Endothelial cell of umbilical vein (primary cell): Measurements from ENCODE around the gene MED29. TPM values are rescaled to one million over a fixed set of nuclear protein-coding genes. Genes with fewer than 3 reads are reported as not detected.

Experiments
- BruUV-seq: library from RNA; stranded (reverse); fragments of 400-500 nt; replicated peaks from 2 replicates; lab custom pipeline; 2021; lab: Mats Ljungman, UMichigan
- CTCF ChIA-PET: fragments of 300-600, 350-600 bp; sonication (Branson Sonifier 250); formaldehyde crosslinking; loops from one replicate; lab custom pipeline; 2021; ENCODE audit warnings: antibody characterized with exemption, inconsistent platforms; lab: Charles Lee
- POLR2A ChIA-PET: fragments of 300-600, 350-600 bp; sonication (Branson Sonifier 250); formaldehyde crosslinking; loops from one replicate; lab custom pipeline; 2021; ENCODE audit warnings: antibody characterized with exemption, inconsistent platforms; lab: Charles Lee
- DNase-seq: peaks from one replicate; pipeline ENCODE4 v3.0.0-alpha.2; 2011; ENCODE audit warnings: low read depth, low spot score
- FAIRE-seq: peaks from 2 replicates; lab custom pipeline; 2011; peaks lifted over from hg19 to GRCh38; lab: Jason Lieb, UNC
- H2AFZ ChIP-seq: 2 replicates; pipeline ENCODE4 v1.6.0; 2012; ENCODE audit warnings: low read depth, low read length, control low read depth, inconsistent platforms
- H3K27ac ChIP-seq: 2 replicates; pipeline ENCODE4 v1.5.1; 2011; ENCODE audit warnings: low read depth, mild to moderate bottlenecking, control low read depth, low read length, moderate library complexity; ENCODE audit not compliant: insufficient read depth
- H3K27me3 ChIP-seq, 2 experiments: 2 replicates each; pipeline versions ENCODE4 v1.6.0 to v1.6.1; 2011; ENCODE audit warnings: low read length in 2 of 2, mixed read lengths in 1 of 2; ENCODE audit not compliant: control insufficient read depth in 2 of 2, insufficient read depth in 2 of 2
- H3K36me3 ChIP-seq, 2 experiments: 2 replicates in 1 of 2; 3 replicates in 1 of 2; pipeline ENCODE4 v1.5.1; 2011; ENCODE audit warnings: low read length in 2 of 2, mild to moderate bottlenecking in 1 of 2, moderate library complexity in 1 of 2; ENCODE audit not compliant: control insufficient read depth in 2 of 2, insufficient read depth in 2 of 2; ENCODE audit errors: extremely low read depth in 1 of 2
- H3K4me1 ChIP-seq: 3 replicates; pipeline ENCODE4 v1.5.1; 2011; ENCODE audit warnings: mild to moderate bottlenecking, low read length; ENCODE audit not compliant: control insufficient read depth, insufficient read depth; ENCODE audit errors: extremely low read depth
- H3K4me2 ChIP-seq: 2 replicates; pipeline ENCODE4 v1.6.1; 2011; ENCODE audit warnings: low read length, control low read depth, mixed read lengths; ENCODE audit not compliant: insufficient read depth
- H3K4me3 ChIP-seq, 3 experiments: fragments of 200-600 bp in 1 of 3; sonication (generic), shearing (Covaris generic) in 1 of 3; replicated peaks in 1 of 3; 2 replicates each; pipeline ENCODE4 v1.5.1; 2011 to 2016; ENCODE audit warnings: control low read depth in 3 of 3, low read length in 3 of 3, mild to moderate bottlenecking in 2 of 3, inconsistent platforms in 1 of 3, low read depth in 1 of 3, moderate library complexity in 1 of 3; ENCODE audit not compliant: insufficient read depth in 1 of 3
- H3K79me2 ChIP-seq: 2 replicates; pipeline ENCODE4 v1.6.0; 2012; ENCODE audit warnings: low read length, inconsistent platforms; ENCODE audit not compliant: control insufficient read depth, insufficient read depth
- H3K9ac ChIP-seq: replicated peaks from 2 replicates; pipeline ENCODE3; 2011; ENCODE audit warnings: low read length, control low read depth; ENCODE audit not compliant: insufficient read depth; ENCODE audit errors: extremely low read depth
- H3K9me1 ChIP-seq: replicated peaks from 3 replicates; pipeline ENCODE4 v1.6.0; 2011; ENCODE audit warnings: mild to moderate bottlenecking, low read length; ENCODE audit not compliant: control insufficient read depth, insufficient read depth; ENCODE audit errors: extremely low read depth
- H3K9me3 ChIP-seq: replicated peaks from 2 replicates; pipeline ENCODE4 v1.5.1; 2012; ENCODE audit warnings: low read length, inconsistent platforms; ENCODE audit not compliant: control insufficient read depth, insufficient read depth
- H4K20me1 ChIP-seq: replicated peaks from 2 replicates; pipeline ENCODE3; 2011; ENCODE audit warnings: mild to moderate bottlenecking, low read length; ENCODE audit not compliant: control insufficient read depth, insufficient read depth; ENCODE audit errors: extremely low read depth
- CTCF ChIP-seq, 2 donors: IDR thresholded peaks; 1 replicate in 1 of 2; 2 replicates in 1 of 2; pipeline ENCODE4 v1.5.1; 2011; ENCODE audit warnings: low read length in 2 of 2, mild to moderate bottlenecking in 2 of 2, moderate library complexity in 2 of 2, control low read depth in 1 of 2, inconsistent platforms in 1 of 2, low read depth in 1 of 2; ENCODE audit not compliant: insufficient read depth in 1 of 2; ENCODE audit errors: extremely low read depth in 1 of 2
- EZH2 ChIP-seq: IDR thresholded peaks from 2 replicates; pipeline ENCODE4 v1.6.1; 2012; ENCODE audit warnings: borderline replicate concordance, low read depth, mild to moderate bottlenecking, moderate library complexity, low read length, inconsistent platforms; ENCODE audit not compliant: severe bottlenecking
- FOS ChIP-seq: IDR thresholded peaks from 2 replicates; pipeline ENCODE4 v1.6.1; 2011; ENCODE audit warnings: mild to moderate bottlenecking, low read length, moderate library complexity, borderline replicate concordance; ENCODE audit not compliant: insufficient read depth
- GATA2 ChIP-seq: IDR thresholded peaks from 2 replicates; pipeline ENCODE4 v1.7.0; 2011; ENCODE audit warnings: low read depth, mild to moderate bottlenecking, moderate library complexity, mixed read lengths, low read length; ENCODE audit not compliant: insufficient read length, insufficient read depth
- JUN ChIP-seq: IDR thresholded peaks from 2 replicates; pipeline ENCODE4 v1.6.1; 2011; ENCODE audit warnings: borderline replicate concordance, low read depth; ENCODE audit not compliant: insufficient read length, insufficient read depth
- MAX ChIP-seq: IDR thresholded peaks from 2 replicates; pipeline ENCODE4 v1.6.1; 2011; ENCODE audit not compliant: insufficient read depth, insufficient read length
- MYC ChIP-seq: IDR thresholded peaks from one replicate; pipeline ENCODE4 v1.6.1; 2011; ENCODE audit warnings: mild to moderate bottlenecking, low read depth, low read length
- POLR2A ChIP-seq: IDR thresholded peaks from 2 replicates; pipeline ENCODE4 v1.6.1; 2012; ENCODE audit warnings: low read depth, mild to moderate bottlenecking, control low read depth, low read length
- POLR2AphosphoS5 ChIP-seq: IDR thresholded peaks from 2 replicates; pipeline ENCODE4 v1.6.1; 2012; ENCODE audit warnings: low read depth, mild to moderate bottlenecking, control low read depth, low read length, moderate library complexity; ENCODE audit not compliant: insufficient read depth
- dilution Hi-C: fragments of 300-500 bp; cut with MboI; formaldehyde crosslinking; loops from one replicate; pipeline ENCODE4 v1.15.0; 2019; ENCODE audit warnings: low sequenced_read_pairs; ENCODE audit not compliant: extremely low pct_ligation_motif_present
- intact Hi-C: fragments of 100-400 bp; cut with micrococcal nuclease; formaldehyde crosslinking; loops from one replicate; pipeline ENCODE4 v1.10.0; 2022
- polyA plus RNA-seq, 4 experiments: library from polyadenylated mRNA; depleted of rRNA in 3 of 4; stranded (reverse) in 3 of 4; unstranded in 1 of 4; fragments of >200 nt; gene quantifications; 2 replicates each; pipeline versions ENCODE4 v1.2.1 to v1.2.3, GENCODE V29; 2011 to 2012; ENCODE audit warnings: missing spikeins in 1 of 4
- total RNA-seq: library from RNA; stranded (reverse); gene quantifications from 2 replicates; pipeline ENCODE4 v1.2.3, GENCODE V29; 2021

Gene MED29
- total and polyA plus RNA-seq, 2 donors (not counting 3 experiments of a cell fraction or from before 2014, with no cell fraction given): 25.5 to 50.4 TPM

- FAIRE-seq (no peak), DNase-seq (no peak)
- CTCF ChIA-PET: interaction anchor here (5.2 kb wide), 1 partner anchor 12 kb away, joined by 29 read pairs; no protein-coding TSS in a partner anchor
- Histone ChIP-seq H3K4me3 (no peak overlapping the region), H3K9ac (no peak overlapping the region), H3K27me3 (no peaks in the 10 kb centered on the region), H3K79me2 (no peaks in the 10 kb centered on the region), H3K36me3 (peaks cover 11 to 28% of the 10 kb centered on the region in 2 experiments), H4K20me1 (no peaks in the 10 kb centered on the region), H3K9me3 (no peaks in the 10 kb centered on the region), H3K9me1 (no peaks in the 10 kb centered on the region), H3K4me2 (no peak overlapping the region), H3K27ac (no peak overlapping the region), H3K4me1 (peaks cover 12% of the 10 kb centered on the region), H2AFZ (no peak overlapping the region)
- BruUV-seq: no TSS peak
- POLR2A ChIA-PET: no interaction called here
- intact Hi-C loops (no loop called here), dilution Hi-C loops (no loop called here)
- TF ChIP-seq JUN (no peak), POLR2A (no peak), POLR2AphosphoS5 (no peak), MYC (no peak), CTCF (IDR thresholded peaks at IDR 0.05; ENCODE audit: extremely low read depth in 1 of 2, insufficient read depth in 1 of 2, low read depth in 1 of 2, low read length in 2 of 2) (no peak), MAX (no peak), EZH2 (no peak), GATA2 (no peak), FOS (no peak)
Observed at GRCh38 chr19:39425744-39426143, 34.6 kb downstream of the MED29 start.
